Measurements from ENCODE around the gene HYAL4.
"Not testable (repeated sequence)": the region's sequence is repeated elsewhere in the genome, so short reads cannot be mapped to it uniquely, and the experiment has no call there.

Gene HYAL4

DNA sequence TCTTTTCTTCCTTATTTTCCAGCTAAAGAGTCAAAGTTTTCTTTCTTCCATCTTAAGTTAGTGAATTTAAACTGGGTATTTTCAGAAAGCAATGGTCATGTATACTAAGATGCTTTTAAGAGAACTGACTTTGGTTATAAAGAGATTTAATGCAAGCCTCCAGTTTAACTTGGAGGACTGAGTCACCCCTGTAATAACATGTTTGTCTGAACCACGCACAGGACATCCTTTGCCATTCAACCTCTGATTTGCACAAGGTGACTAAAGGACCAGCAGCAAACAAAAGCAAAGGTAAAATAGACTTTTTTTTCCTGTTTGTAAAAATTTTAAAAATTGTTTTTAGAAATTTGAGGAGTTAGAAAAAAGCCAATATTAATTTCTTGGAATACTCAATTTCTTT lies 2.9 kb downstream of the HYAL4 start:
- no peak for DNase-seq

- DNase-seq, result no peak
Measured at GRCh38 chr7:123849855-123850254, 4.9 kb downstream of the HYAL4 start.

DNA sequence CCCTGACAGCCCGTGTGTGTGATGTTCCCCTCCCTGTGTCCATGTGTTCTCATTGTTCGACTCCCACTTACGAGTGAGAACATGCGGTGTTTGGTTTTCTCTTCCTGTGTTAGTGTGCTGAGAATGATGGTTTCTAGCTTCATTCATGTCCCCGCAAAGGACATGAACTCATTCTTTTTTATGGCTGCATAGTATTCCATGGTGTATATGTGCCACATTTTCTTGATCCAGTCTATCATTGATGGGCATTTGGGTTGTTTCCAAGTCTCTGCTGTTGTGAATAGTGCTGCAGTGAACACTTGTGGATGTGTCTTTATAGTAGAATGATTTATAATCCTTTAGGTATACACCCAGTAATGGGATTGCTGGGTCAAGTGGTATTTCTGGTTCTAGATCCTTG lies 6.4 kb downstream of the HYAL4 start:
- not testable (repeated sequence) for DNase-seq

DNA sequence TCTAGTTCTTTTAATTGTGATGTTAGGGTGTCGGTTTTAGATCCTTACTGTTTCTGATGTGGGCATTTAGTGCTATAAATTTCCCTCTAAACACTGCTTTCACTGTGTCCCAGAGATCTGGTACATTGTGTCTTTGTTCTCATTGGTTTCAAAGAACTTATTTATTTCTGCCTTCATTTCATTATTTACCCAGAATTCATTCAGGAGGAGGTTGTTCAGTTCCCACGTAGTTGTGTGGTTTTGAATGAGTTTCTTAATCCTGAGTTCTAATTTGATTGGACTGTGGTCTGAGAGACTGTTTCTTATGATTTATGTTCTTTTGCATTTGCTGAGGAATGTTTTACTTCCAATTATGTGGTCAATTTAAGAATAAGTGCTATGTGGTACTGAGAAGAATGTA lies 9.3 kb downstream of the HYAL4 start:
- DNase-seq, result not testable (repeated sequence)

DNA sequence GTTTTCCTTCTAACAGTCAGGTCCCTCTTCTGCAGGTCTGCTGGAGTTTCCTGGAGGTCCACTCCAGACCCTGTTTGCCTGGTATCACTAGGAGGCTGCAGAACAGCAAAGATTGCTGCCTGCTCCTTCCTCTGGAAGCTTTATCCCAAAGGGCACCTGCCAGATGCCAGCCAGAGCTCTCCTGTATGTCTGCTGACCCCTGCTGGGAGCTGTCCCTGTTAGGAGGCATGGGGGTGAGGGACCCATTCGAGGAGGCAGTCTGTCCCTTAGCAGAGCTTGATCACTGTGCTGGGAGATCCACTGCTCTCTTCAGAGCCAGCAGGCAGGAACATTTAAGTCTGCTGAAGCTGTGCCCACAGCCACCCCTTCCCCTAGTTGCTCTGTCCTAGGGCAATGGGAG lies 11.5 kb downstream of the HYAL4 start:
- DNase-seq, result not testable (repeated sequence)

DNA sequence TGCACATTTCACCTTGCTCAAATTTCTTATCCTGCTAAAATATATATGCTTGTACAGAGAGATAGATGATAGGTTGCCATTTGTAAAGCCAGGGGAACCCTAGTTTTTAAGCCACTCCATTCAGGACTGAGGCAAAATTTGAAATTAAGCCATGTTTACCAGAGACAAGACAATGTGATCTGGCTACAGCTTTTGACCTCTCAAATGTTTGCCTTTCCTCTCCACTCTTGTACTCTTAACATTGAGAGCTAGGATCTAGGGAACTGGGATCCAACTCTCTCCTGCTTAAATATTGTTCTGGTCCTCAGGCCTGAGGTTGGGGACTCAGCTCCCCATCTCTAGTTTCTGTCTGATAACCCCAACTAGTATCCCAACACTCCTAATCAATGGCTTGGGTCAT lies 15.9 kb downstream of the HYAL4 start:
- DNase-seq, result no peak

GRCh38 chr7:123862775-123863174 lies 17.8 kb downstream of the HYAL4 start:
- no peak for DNase-seq

GRCh38 chr7:123863461-123863860 lies 18.5 kb downstream of the HYAL4 start:
- DNase-seq, result no peak

DNA sequence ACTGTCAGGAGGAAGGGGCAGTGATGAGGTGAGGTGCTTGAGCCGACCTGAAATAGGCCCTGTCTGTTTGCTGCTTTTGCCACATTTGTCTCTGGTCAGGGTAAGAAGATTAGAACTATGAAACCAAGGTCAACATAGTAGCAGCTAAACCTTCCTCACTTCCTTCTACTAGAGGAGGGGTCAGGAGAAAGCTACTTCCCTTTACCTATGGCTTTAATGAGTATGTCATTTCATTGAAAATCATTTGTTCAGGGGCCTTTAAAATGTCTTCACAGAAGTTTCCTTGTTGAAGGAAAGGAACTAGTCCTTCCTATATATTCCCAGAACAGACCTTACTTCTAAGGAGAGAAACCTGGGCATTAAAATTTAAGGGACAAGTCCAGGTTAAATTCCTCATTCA lies 19.0 kb downstream of the HYAL4 start:
- no peak for DNase-seq

- DNase-seq, result no peak
Measured at GRCh38 chr7:123864436-123864835, 19.5 kb downstream of the HYAL4 start.

- no peak for DNase-seq
Measured at GRCh38 chr7:123864966-123865365, 20.0 kb downstream of the HYAL4 start.

DNA sequence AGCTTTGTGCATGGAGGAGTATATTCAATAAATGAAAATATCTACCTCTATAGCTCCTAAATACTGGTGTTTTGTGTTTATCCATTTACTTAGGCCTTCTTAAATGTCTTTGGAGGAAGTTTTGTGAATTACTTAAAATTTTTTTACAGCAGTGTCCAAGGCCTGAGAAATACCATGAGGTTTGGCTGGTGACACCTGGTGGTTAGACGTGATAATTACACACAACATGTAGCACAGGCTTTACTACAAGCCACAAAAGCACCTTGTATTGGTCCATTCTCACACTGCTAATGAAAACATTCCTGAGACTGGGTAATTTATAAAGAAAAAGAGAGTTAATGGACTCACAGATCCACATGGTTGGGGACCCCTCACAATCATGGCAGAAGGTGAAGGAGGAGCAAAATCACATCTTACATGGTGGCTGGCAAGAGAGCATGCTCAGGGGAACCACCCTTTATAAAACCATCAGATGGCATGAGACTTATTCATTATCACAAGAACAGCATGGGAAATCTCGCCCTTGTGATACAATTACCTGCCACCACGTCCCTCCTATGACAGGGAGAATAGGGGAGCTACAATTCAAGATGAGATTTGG lies 20.6 kb downstream of the HYAL4 start:
- no peak for DNase-seq

GRCh38 chr7:123867225-123867624 lies 22.3 kb downstream of the HYAL4 start:
- DNase-seq, result no peak

GRCh38 chr7:123871998-123872867 lies 27.3 kb downstream of the HYAL4 start:
- DNase-seq, result no peak

DNA sequence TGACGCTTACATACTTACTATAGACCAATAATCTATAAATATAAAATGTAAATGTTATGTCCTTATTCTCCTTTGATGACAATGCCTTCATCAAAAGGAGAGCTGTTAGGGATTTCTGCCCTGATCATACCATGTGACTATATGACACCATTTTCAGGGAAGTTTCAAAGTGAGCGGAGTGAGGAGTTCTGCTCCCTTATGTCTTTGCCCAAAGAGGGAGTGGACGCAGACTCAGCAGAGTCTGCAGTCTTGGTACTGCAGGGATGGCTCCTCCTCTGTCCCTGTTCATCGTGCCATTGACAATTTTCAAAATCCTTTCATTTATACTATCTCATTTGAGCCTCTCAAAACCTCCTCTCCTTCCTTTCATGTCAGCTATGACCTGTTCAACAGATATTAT lies 27.9 kb downstream of the HYAL4 start:
- DNase-seq, result no peak

- no peak for DNase-seq
Measured at GRCh38 chr7:123876557-123877256, 31.7 kb downstream of the HYAL4 start.

GRCh38 chr7:123879628-123880027 lies 34.7 kb downstream of the HYAL4 start:
- no peak for DNase-seq

GRCh38 chr7:123881300-123881699 lies 36.3 kb downstream of the HYAL4 start:
- DNase-seq, result no peak

GRCh38 chr7:123883154-123883553 lies 38.2 kb downstream of the HYAL4 start:
- DNase-seq, result no peak

DNA sequence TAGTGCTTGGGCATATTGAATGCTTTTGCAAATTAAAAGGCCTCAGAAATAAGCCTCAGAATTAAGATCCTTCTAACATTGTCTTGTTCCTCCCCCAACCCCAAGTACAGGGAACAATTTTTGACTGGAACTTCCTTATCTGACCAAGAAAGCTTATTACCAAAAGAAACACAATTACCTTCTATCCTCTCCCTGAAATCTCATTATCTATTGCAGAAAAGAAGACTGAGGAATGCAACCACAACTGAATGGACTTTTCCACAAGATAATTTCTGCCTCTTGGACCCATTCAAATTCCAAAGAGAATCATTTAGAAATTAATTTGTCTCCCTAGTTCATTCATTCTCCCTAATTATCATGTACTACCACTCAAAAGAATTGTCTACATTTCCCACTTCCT lies 43.2 kb downstream of the HYAL4 start:
- DNase-seq, result no peak

DNA sequence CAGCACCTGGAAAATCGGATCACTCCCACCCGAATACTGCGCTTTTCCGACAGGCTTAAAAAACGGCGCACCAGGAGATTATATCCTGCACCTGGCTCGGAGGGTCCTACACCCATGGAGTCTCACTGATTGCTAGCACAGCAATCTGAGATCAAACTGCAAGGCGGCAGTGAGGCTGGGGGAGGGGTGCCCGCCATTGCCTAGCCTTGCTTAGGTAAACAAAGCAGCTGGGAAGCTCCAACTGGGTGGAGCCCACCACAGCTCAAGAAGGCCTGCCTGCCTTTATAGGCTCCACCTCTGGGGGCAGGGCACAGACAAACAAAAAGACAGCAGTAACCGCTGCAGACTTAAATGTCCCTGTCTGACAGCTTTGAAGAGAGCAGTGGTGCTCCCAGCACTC lies 49.8 kb downstream of the HYAL4 start:
- DNase-seq, result not testable (repeated sequence)

DNA sequence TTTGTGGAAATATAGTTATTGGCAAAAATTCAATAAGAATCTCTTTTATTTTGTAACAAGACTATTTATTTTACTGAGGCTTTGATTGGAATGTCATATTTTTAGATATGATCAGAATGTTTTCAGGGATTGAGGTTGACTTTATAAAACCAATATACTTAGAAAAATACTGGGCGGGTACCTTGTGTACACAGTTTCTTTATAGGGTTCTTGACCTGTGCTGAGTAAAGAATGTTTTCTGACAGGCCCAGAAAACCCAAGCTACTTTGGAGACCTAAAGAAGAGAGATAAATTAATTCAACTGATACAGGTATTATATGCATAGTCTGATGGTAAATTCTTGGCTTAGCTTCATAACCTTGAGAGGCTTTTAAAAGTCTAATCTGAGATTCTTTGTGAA lies 56.1 kb downstream of the HYAL4 start:
- DNase-seq, result no peak

DNA sequence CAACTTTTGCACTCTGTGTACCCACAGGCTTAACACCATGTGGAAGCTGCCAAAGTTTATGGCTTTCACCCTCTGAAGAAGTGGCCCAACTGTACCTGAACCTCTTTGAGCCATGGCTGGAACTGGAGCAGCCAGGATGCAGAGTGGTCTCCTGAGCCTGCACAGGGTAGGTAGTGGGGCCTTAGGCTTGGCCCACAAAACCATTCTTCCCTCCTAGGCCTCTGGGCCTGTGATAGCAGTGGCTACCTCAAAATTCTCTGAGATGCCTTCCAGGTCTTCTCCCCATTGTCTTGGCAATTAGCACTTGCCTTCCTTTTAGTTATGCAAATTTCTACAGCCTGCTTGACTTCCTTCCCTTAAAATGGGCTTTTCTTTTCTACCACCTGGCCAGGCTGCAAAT lies 60.7 kb downstream of the HYAL4 start:
- DNase-seq, result no peak

GRCh38 chr7:123916240-123916724 lies 71.3 kb downstream of the HYAL4 start:
- no peak for DNase-seq
